Esophagus muscularis mucosa (tissue), 4 donors: Measurements from ENCODE around the gene ZNF2. TPM values are rescaled to one million over a fixed set of nuclear protein-coding genes. Genes with fewer than 3 reads are reported as not detected.

ENCODE experiments used
- DNase-seq: peaks from one replicate; pipeline ENCODE4 v3.0.0-alpha.2; 2017; ENCODE audit errors: extremely low spot score
- H3K27ac ChIP-seq, 4 donors: fragments of 200-600 bp; sonication (generic); replicated peaks in 1 of 4; 1 replicate in 3 of 4; 2 replicates in 1 of 4; pipeline ENCODE4 v1.5.1; 2016 to 2019; ENCODE audit warnings: mild to moderate bottlenecking in 1 of 4
- H3K27me3 ChIP-seq, 4 donors: fragments of 200-600 bp; sonication (generic); one replicate each; pipeline versions ENCODE4 v1.5.1 to v1.6.0; 2016 to 2019
- H3K36me3 ChIP-seq, 4 donors: fragments of 200-600 bp; sonication (generic); one replicate each; pipeline ENCODE4 v1.5.1; 2016 to 2019
- H3K4me1 ChIP-seq, 4 donors: fragments of 200-600 bp; sonication (generic); one replicate each; pipeline ENCODE4 v1.5.1; 2016 to 2019
- H3K4me3 ChIP-seq, 4 donors: fragments of 200-600 bp; sonication (generic); 1 replicate in 2 of 4; 2 replicates in 2 of 4; pipeline ENCODE4 v1.5.1; 2016 to 2019; ENCODE audit warnings: mild to moderate bottlenecking in 4 of 4, moderate library complexity in 1 of 4
- H3K9me3 ChIP-seq, 4 donors: fragments of 200-600 bp; sonication (generic); 1 replicate in 3 of 4; 2 replicates in 1 of 4; pipeline ENCODE4 v1.5.1; 2016 to 2019
- CTCF ChIP-seq, 3 experiments: fragments of 200-600 bp in 2 of 3; fragments of 450-650 bp in 1 of 3; sonication (generic) in 2 of 3; IDR thresholded peaks; one replicate each; pipeline ENCODE4 v1.5.1; 2017 to 2019; ENCODE audit warnings: antibody characterized with exemption in 3 of 3, mild to moderate bottlenecking in 2 of 3, moderate library complexity in 1 of 3
- EP300 ChIP-seq: sonication (generic); formaldehyde crosslinking; IDR thresholded peaks from one replicate; pipeline ENCODE4 v1.6.1; 2017; ENCODE audit warnings: antibody characterized with exemption
- POLR2A ChIP-seq: fragments of 450-650 bp; IDR thresholded peaks from one replicate; pipeline ENCODE4 v1.6.1; 2017; ENCODE audit warnings: antibody characterized with exemption, moderate library complexity, mild to moderate bottlenecking, low read depth
- POLR2AphosphoS5 ChIP-seq, 2 donors: sonication (generic); formaldehyde crosslinking; IDR thresholded peaks; one replicate each; pipeline ENCODE4 v1.6.1; 2017; ENCODE audit warnings: antibody characterized with exemption in 2 of 2
- WGBS: methylation state at CpG from one replicate; pipeline ENCODE4 v1.1.5; 2018; 5-methylcytosine and 5-hydroxymethylcytosine counted together
- intact Hi-C: fragments of 100-400 bp; cut with DNase I; formaldehyde crosslinking; loops from one replicate; pipeline ENCODE4 v1.15.1; 2023
- total RNA-seq, 4 donors: library from RNA; depleted of rRNA; stranded (reverse); fragments of >200 nt; gene quantifications; one replicate each; pipeline versions ENCODE4 v1.1.0 to v1.2.1, GENCODE V29; 2016

Gene ZNF2
- total RNA-seq, 4 donors from 2014 or later: 3.5 to 6.9 (median 6.5) TPM

GRCh38 chr2:95225658-95226057, 60.0 kb downstream of the ZNF2 start:
- intact Hi-C loops: no loop called here
- Histone ChIP-seq H3K27me3 (no peaks in the 10 kb centered on the region), H3K4me1 (no peaks in the 10 kb centered on the region), H3K36me3 (peaks cover 0 to 33% (median 9%) of the 10 kb centered on the region in 4 donors), H3K4me3 (no peak overlapping the region), H3K27ac (no peak overlapping the region), H3K9me3 (peaks cover 0 to 83% (median 56%) of the 10 kb centered on the region in 4 donors)
- DNase-seq: no peak
- TF ChIP-seq POLR2AphosphoS5 (IDR thresholded peaks at IDR 0.05) (no peak), EP300 (no peak), POLR2A (no peak), CTCF (IDR thresholded peaks at IDR 0.05) (no peak)

GRCh38 chr2:95231723-95232122, 66.1 kb downstream of the ZNF2 start:
- DNase-seq: no peak
- intact Hi-C loops: no loop called here
- TF ChIP-seq POLR2AphosphoS5 (IDR thresholded peaks at IDR 0.05) (no peak), CTCF (IDR thresholded peaks at IDR 0.05) (peak in 1 of 3 experiments; percentile 33)
- Histone ChIP-seq H3K4me3 (no peak overlapping the region), H3K27me3 (no peaks in the 10 kb centered on the region), H3K27ac (no peak overlapping the region), H3K4me1 (no peaks in the 10 kb centered on the region), H3K36me3 (no peaks in the 10 kb centered on the region), H3K9me3 (peaks cover 0 to 73% (median 35%) of the 10 kb centered on the region in 4 donors)
- WGBS: 53% methylated on average over 3 of the region's 3 CpGs

GRCh38 chr2:95232232-95232631, 66.6 kb downstream of the ZNF2 start:
- Histone ChIP-seq H3K36me3 (no peaks in the 10 kb centered on the region), H3K4me1 (no peaks in the 10 kb centered on the region), H3K27ac (no peak overlapping the region), H3K4me3 (no peak overlapping the region), H3K27me3 (no peaks in the 10 kb centered on the region), H3K9me3 (peaks cover 0 to 68% (median 34%) of the 10 kb centered on the region in 4 donors)
- DNase-seq: no peak
- intact Hi-C loops: no loop called here
- TF ChIP-seq POLR2A: no peak
- TF ChIP-seq EP300: no peak
- no peak for TF ChIP-seq POLR2AphosphoS5 (IDR thresholded peaks at IDR 0.05)
- TF ChIP-seq CTCF (IDR thresholded peaks at IDR 0.05): no peak
- 100% methylated on average over 1 of the region's 1 CpG for WGBS

Other genes starting within 250 kb of the ZNF2 start
- gene MAL, start 140.1 kb upstream of the ZNF2 start, total RNA-seq: 10 to 100 TPM; 23.3 to 46.2 (median 36.6) TPM
- gene MRPS5, start 44.0 kb upstream of the ZNF2 start, total RNA-seq: 10 to 100 TPM; 31.1 to 46.6 (median 39.8) TPM
- gene ZNF514, start 6.0 kb upstream of the ZNF2 start, total RNA-seq: 10 to 100 TPM; 12.1 to 14.5 (median 13.2) TPM
- gene ZNF892, start 41.7 kb downstream of the ZNF2 start, total RNA-seq: 10 to 100 TPM in 1 of 4 donors, 1 to 10 TPM in 3; 3.5 to 12.0 (median 7.6) TPM
- 1 to 10 TPM in 3 of 4 donors, under 1 TPM in 1; 0.50 to 3.2 (median 2.1) TPM for gene PROM2, start 108.6 kb downstream of the ZNF2 start, total RNA-seq
- 10 to 100 TPM; 15.8 to 29.9 (median 23.0) TPM for gene KCNIP3, start 131.5 kb downstream of the ZNF2 start, total RNA-seq
- gene FAHD2A, start 236.9 kb downstream of the ZNF2 start, total RNA-seq: 10 to 100 TPM; 11.2 to 20.0 (median 16.5) TPM